Neural progenitor cell (in vitro differentiated cells): Measurements from ENCODE around the gene NEGR1. TPM values are rescaled to one million over a fixed set of nuclear protein-coding genes. Genes with fewer than 3 reads are reported as not detected.

Experiments used
- DNase-seq: peaks from one replicate; pipeline ENCODE4 v3.0.0-alpha.2; 2016; ENCODE audit warnings: low spot score
- H2AFZ ChIP-seq: fragments of 200-600 bp; sonication (generic); replicated peaks from 2 replicates; pipeline ENCODE4 v1.6.1; 2016; ENCODE audit warnings: antibody characterized with exemption
- H3F3A ChIP-seq: fragments of 200-600 bp; sonication (generic); 2 replicates; pipeline ENCODE4 v1.6.1; 2016; ENCODE audit warnings: antibody characterized with exemption, low read depth
- H3K27ac ChIP-seq: fragments of 200-600 bp; sonication (generic); 2 replicates; pipeline ENCODE4 v1.5.1; 2016; ENCODE audit warnings: mild to moderate bottlenecking
- H3K27me3 ChIP-seq: fragments of 200-600 bp; sonication (generic); 2 replicates; pipeline ENCODE4 v1.6.1; 2016; ENCODE audit warnings: mild to moderate bottlenecking, moderate library complexity
- H3K36me3 ChIP-seq: fragments of 200-600 bp; sonication (generic); 2 replicates; pipeline ENCODE4 v1.5.1; 2016
- H3K4me1 ChIP-seq: fragments of 200-600 bp; sonication (generic); 2 replicates; pipeline ENCODE4 v1.6.1; 2016; ENCODE audit warnings: mixed run types
- H3K4me2 ChIP-seq: fragments of 200-600 bp; sonication (generic); 2 replicates; pipeline ENCODE4 v1.6.1; 2016
- H3K4me3 ChIP-seq: fragments of 200-600 bp; sonication (generic); 2 replicates; pipeline ENCODE4 v1.5.1; 2016
- H3K79me2 ChIP-seq: fragments of 200-600 bp; sonication (generic); 2 replicates; pipeline ENCODE4 v1.6.1; 2016; ENCODE audit warnings: low read depth
- H3K9ac ChIP-seq: fragments of 200-600 bp; sonication (generic); 2 replicates; pipeline ENCODE4 v1.6.1; 2016
- H3K9me3 ChIP-seq: fragments of 200-600 bp; sonication (generic); 2 replicates; pipeline ENCODE4 v1.5.1; 2016; ENCODE audit warnings: low read depth
- H4K20me1 ChIP-seq: fragments of 200-600 bp; sonication (generic); 2 replicates; pipeline ENCODE4 v1.6.1; 2016; ENCODE audit warnings: low read depth
- H3K27ac Mint-ChIP-seq: 3 replicates; pipeline ENCODE4 v1.8.0; 2021; ENCODE audit warnings: mixed read lengths
- H3K27me3 Mint-ChIP-seq: 2 replicates; pipeline ENCODE4 v1.8.0; 2022; ENCODE audit warnings: low read depth, mild to moderate bottlenecking, inconsistent platforms, moderate library complexity, mixed read lengths; ENCODE audit not compliant: insufficient read depth
- H3K36me3 Mint-ChIP-seq: 3 replicates; pipeline ENCODE4 v1.8.0; 2021; ENCODE audit warnings: mixed read lengths
- H3K4me1 Mint-ChIP-seq: 3 replicates; pipeline ENCODE4 v1.8.0; 2021; ENCODE audit warnings: mixed read lengths
- H3K4me3 Mint-ChIP-seq: 3 replicates; pipeline ENCODE4 v1.8.0; 2021; ENCODE audit warnings: mild to moderate bottlenecking, moderate library complexity, mixed read lengths
- H3K9me3 Mint-ChIP-seq: 3 replicates; pipeline ENCODE4 v1.8.0; 2020; ENCODE audit warnings: mixed read lengths
- CTCF ChIP-seq: fragments of 200-600 bp; sonication (generic); IDR thresholded peaks from 2 replicates; pipeline ENCODE4 v1.5.1; 2017; ENCODE audit warnings: antibody characterized with exemption, mild to moderate bottlenecking
- EZH2 ChIP-seq: fragments of 200-600 bp; sonication (generic); IDR thresholded peaks from 2 replicates; pipeline ENCODE4 v1.6.1; 2017; ENCODE audit warnings: antibody characterized with exemption, mild to moderate bottlenecking, moderate library complexity
- EZH2phosphoT487 ChIP-seq: fragments of 200-600 bp; sonication (generic); IDR thresholded peaks from 2 replicates; pipeline ENCODE4 v1.6.1; 2017; ENCODE audit warnings: antibody characterized with exemption
- total RNA-seq: library from RNA; depleted of rRNA; stranded (reverse); fragments of >200 nt; gene quantifications from 2 replicates; pipeline ENCODE4 v1.2.3, GENCODE V29; 2015; ENCODE audit warnings: low replicate concordance

Gene NEGR1
- total RNA-seq, 1 donor from 2014 or later = 0.62 TPM

- Histone ChIP-seq H3K27ac (no peak overlapping the region), H3K9ac (no peak overlapping the region), H3F3A (no peaks in the 10 kb centered on the region), H3K27me3 (no peaks in the 10 kb centered on the region), H3K4me2 (no peak overlapping the region), H2AFZ (no peak overlapping the region), H3K4me1 (no peaks in the 10 kb centered on the region), H3K9me3 (no peaks in the 10 kb centered on the region), H3K36me3 (no peaks in the 10 kb centered on the region), H4K20me1 (no peaks in the 10 kb centered on the region), H3K79me2 (no peaks in the 10 kb centered on the region), H3K4me3 (no peak overlapping the region)
- Mint-ChIP-seq H3K9me3 (no peaks in the 10 kb centered on the region), H3K36me3 (no peaks in the 10 kb centered on the region), H3K27me3 (peaks cover 2% of the 10 kb centered on the region), H3K4me3 (no peak overlapping the region), H3K4me1 (peaks cover 6% of the 10 kb centered on the region), H3K27ac (no peak overlapping the region)
- peak; percentile 40 for DNase-seq
- TF ChIP-seq EZH2phosphoT487 (no peak), EZH2 (no peak), CTCF (no peak)
These were observed 181.6 kb downstream of the NEGR1 start for GRCh38 chr1:72100771-72101170.

DNA sequence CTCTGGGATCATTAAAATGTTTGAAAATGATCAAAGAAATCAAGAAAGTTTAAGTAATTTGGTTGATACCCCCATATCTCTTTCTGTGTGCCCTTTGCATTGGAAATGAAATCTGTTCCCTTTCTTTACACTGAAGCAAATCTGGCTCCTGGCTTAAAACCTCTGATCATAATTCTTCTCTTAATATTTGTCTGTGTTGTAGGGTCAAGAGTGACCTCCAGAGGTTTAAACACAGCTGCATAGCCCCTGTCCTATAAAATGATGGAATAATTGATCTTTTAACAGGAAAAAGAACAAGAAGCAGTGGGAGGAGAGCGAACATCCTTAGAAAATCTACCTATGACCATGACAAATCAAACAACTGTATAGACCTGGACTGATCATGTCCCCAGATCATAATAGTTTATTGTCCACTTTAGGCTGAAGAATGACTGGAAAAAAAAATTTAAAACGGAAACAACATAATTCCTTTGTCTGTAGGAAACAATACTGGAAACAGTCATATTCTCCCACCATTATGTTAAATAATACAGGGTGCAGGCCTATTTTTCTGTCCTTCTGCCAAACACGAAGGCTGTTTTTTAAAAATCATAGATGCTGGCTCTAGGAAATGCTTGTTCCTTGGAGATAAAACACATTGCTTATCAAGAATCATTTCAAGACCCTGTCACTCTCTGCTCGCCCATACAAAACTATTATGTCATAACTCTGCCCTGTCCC, 184.3 kb downstream of the NEGR1 start:
- Mint-ChIP-seq H3K36me3 (no peaks in the 10 kb centered on the region), H3K27me3 (peaks cover 2% of the 10 kb centered on the region), H3K4me1 (peaks cover 6% of the 10 kb centered on the region), H3K9me3 (no peaks in the 10 kb centered on the region), H3K27ac (no peak overlapping the region), H3K4me3 (no peak overlapping the region)
- Histone ChIP-seq H3K4me1 (no peaks in the 10 kb centered on the region), H3K9me3 (no peaks in the 10 kb centered on the region), H3K27me3 (no peaks in the 10 kb centered on the region), H3K79me2 (no peaks in the 10 kb centered on the region), H3K4me2 (no peak overlapping the region), H4K20me1 (no peaks in the 10 kb centered on the region), H3K9ac (no peak overlapping the region), H3F3A (no peaks in the 10 kb centered on the region), H3K4me3 (no peak overlapping the region), H2AFZ (no peak overlapping the region), H3K27ac (no peak overlapping the region), H3K36me3 (no peaks in the 10 kb centered on the region)
- no peak for TF ChIP-seq EZH2phosphoT487
- TF ChIP-seq EZH2 = no peak
- no peak for TF ChIP-seq CTCF
- DNase-seq = no peak

DNA sequence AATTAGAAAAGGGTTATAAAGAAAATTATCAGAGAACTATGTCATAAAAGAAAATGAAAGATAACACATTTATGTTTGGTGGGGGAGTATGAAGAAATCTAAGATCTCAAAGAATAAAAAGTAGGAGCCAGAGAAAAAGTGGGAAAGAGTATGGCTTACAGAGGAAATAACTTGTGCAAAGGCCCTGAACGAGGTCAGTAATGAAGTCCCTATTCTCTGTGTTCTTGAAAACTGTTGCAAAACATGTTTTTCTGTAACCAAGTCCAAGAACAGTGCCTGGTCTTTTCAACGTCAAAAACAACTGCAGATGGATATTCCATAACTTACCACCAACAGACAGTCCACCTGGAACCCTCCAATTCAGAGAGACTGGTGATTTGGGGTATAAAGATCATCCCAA, 188.1 kb downstream of the NEGR1 start:
- no peak overlapping the region for H3K4me2 ChIP-seq
- H3K4me1 ChIP-seq = no peaks in the 10 kb centered on the region
- no peaks in the 10 kb centered on the region for H4K20me1 ChIP-seq
- no peak for DNase-seq
- no peaks in the 10 kb centered on the region for H3K9me3 ChIP-seq
- no peak overlapping the region for H3K27ac ChIP-seq
- no peak overlapping the region for H3K4me3 ChIP-seq
- no peaks in the 10 kb centered on the region for H3F3A ChIP-seq
- no peaks in the 10 kb centered on the region for H3K79me2 ChIP-seq
- Mint-ChIP-seq H3K36me3 (no peaks in the 10 kb centered on the region), H3K4me1 (no peaks in the 10 kb centered on the region), H3K27me3 (no peaks in the 10 kb centered on the region), H3K4me3 (no peak overlapping the region), H3K9me3 (no peaks in the 10 kb centered on the region), H3K27ac (no peak overlapping the region)
- no peak overlapping the region for H2AFZ ChIP-seq
- no peaks in the 10 kb centered on the region for H3K27me3 ChIP-seq
- no peaks in the 10 kb centered on the region for H3K36me3 ChIP-seq
- no peak overlapping the region for H3K9ac ChIP-seq
- TF ChIP-seq EZH2phosphoT487 = no peak
- TF ChIP-seq CTCF = no peak
- no peak for TF ChIP-seq EZH2
